Kidney epithelial cell (primary cell): ENCODE data around the gene IGHMBP2. TPM values are rescaled to one million over a fixed set of nuclear protein-coding genes. Genes with fewer than 3 reads are reported as not detected.

ENCODE experiments used
- DNase-seq: peaks from one replicate; pipeline ENCODE4 v3.0.0-alpha.2; 2010; ENCODE audit warnings: low read depth
- H3K27me3 ChIP-seq: 2 replicates; pipeline ENCODE4 v1.6.0; 2011; ENCODE audit warnings: low read length; ENCODE audit not compliant: control insufficient read depth, insufficient read depth
- H3K36me3 ChIP-seq: 2 replicates; pipeline ENCODE4 v1.5.1; 2011; ENCODE audit warnings: low read length; ENCODE audit not compliant: control insufficient read depth, insufficient read depth
- H3K4me3 ChIP-seq: 2 replicates; pipeline ENCODE4 v1.5.1; 2011; ENCODE audit warnings: low read depth, mild to moderate bottlenecking, control low read depth, low read length
- total RNA-seq: library from RNA; depleted of rRNA; stranded (reverse); fragments of >200 nt; gene quantifications from 2 replicates; pipeline ENCODE4 v1.2.3, GENCODE V29; 2015
- TF ChIP-seq, protein P1 (sequence below): IDR thresholded peaks from 2 replicates; pipeline ENCODE4 v1.5.1; 2011; ENCODE audit warnings: mild to moderate bottlenecking, moderate library complexity, low read length, control low read depth, inconsistent platforms; ENCODE audit not compliant: insufficient read depth, poor library complexity, severe bottlenecking

The IGHMBP2 gene
- total RNA-seq, 1 donor from 2014 or later, result 12.4 TPM

- DNase-seq, result no peak
- no peak overlapping the region for H3K4me3 ChIP-seq
- H3K36me3 ChIP-seq, result peaks cover 3% of the 10 kb centered on the region
- TF ChIP-seq, protein P1, sequence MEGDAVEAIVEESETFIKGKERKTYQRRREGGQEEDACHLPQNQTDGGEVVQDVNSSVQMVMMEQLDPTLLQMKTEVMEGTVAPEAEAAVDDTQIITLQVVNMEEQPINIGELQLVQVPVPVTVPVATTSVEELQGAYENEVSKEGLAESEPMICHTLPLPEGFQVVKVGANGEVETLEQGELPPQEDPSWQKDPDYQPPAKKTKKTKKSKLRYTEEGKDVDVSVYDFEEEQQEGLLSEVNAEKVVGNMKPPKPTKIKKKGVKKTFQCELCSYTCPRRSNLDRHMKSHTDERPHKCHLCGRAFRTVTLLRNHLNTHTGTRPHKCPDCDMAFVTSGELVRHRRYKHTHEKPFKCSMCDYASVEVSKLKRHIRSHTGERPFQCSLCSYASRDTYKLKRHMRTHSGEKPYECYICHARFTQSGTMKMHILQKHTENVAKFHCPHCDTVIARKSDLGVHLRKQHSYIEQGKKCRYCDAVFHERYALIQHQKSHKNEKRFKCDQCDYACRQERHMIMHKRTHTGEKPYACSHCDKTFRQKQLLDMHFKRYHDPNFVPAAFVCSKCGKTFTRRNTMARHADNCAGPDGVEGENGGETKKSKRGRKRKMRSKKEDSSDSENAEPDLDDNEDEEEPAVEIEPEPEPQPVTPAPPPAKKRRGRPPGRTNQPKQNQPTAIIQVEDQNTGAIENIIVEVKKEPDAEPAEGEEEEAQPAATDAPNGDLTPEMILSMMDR, result no peak
- H3K27me3 ChIP-seq, result no peaks in the 10 kb centered on the region
Measured at GRCh38 chr11:68913188-68913587, 9.5 kb downstream of the IGHMBP2 start.

- no peaks in the 10 kb centered on the region for H3K27me3 ChIP-seq
- H3K4me3 ChIP-seq, result no peak overlapping the region
- peaks cover 3% of the 10 kb centered on the region for H3K36me3 ChIP-seq
- DNase-seq, result no peak
- TF ChIP-seq, protein P1, result no peak
Measured at GRCh38 chr11:68914761-68915160, 11.1 kb downstream of the IGHMBP2 start.

GRCh38 chr11:68916439-68916838 is 12.7 kb downstream of the IGHMBP2 start:
- no peak overlapping the region for H3K4me3 ChIP-seq
- no peaks in the 10 kb centered on the region for H3K27me3 ChIP-seq
- H3K36me3 ChIP-seq, result no peaks in the 10 kb centered on the region
- no peak for DNase-seq
- TF ChIP-seq, protein P1, result no peak

GRCh38 chr11:68923614-68924013 is 19.9 kb downstream of the IGHMBP2 start:
- H3K4me3 ChIP-seq, result no peak overlapping the region
- TF ChIP-seq, protein P1, result no peak
- H3K27me3 ChIP-seq, result no peaks in the 10 kb centered on the region
- H3K36me3 ChIP-seq, result peaks cover 1% of the 10 kb centered on the region
- DNase-seq, result no peak

DNA sequence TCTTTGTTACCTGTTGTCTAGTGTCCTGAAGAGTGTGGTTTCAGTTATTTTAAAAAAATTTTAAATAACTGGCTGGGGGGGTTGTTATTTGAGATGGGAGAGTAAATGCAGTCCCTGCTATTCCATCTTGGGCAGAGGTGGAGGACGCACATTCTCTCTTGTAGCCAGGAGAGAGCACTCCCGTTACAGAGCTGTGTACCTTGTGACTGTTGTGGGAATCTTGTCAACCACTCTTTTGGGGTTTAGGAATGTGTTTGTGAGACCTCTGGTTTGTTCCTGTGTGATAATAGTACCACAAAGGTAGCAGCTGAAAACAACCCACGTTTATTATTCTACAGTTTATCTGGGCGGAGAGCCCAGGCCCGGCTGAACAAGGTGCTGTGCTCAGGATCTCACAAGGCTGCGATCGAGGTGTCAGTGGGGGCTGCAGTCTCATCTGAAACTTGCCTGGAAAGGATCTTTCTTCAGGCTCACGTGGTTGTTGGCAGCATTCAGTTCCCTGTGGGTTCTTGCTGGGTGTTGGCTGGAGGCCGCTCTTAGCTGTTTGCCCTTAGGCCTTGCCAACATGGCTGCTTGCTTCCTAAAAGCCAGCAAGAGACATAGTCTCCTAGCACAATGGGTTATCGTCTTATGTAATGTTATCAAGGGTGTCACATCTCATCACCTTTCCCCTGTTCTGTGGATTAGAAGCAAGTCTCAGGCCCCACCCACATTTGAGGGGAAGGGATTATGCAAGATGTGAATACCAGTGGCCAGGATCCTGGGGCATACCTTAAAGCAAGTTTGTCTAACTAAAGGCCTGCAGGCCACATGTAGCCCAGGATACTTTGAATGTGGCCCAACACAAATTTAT is 20.6 kb downstream of the IGHMBP2 start:
- DNase-seq, result no peak
- no peaks in the 10 kb centered on the region for H3K27me3 ChIP-seq
- TF ChIP-seq, protein P1, result no peak
- peaks cover 1% of the 10 kb centered on the region for H3K36me3 ChIP-seq
- H3K4me3 ChIP-seq, result no peak overlapping the region

DNA sequence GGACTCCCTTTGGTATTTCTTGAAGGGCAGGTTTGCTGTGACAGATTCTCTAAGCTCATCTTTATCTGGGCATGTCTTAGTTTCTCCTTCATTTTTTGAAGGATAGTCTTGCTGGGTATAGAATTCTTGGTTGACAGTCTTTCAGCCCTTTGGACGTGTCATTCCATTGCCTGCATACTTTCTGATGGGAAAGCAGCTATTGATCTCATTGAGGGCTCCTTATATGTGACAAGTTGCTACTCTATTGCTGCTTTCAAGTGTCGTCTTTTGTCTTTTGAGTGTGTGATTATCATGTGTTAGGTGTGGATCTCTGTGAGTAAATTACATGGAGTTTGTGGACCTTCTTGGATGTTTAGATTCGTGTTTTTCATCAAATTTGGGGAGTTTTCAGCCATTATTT is 21.9 kb downstream of the IGHMBP2 start:
- DNase-seq, result no peak
- H3K27me3 ChIP-seq, result no peaks in the 10 kb centered on the region
- H3K4me3 ChIP-seq, result no peak overlapping the region
- TF ChIP-seq, protein P1, result no peak
- peaks cover 1% of the 10 kb centered on the region for H3K36me3 ChIP-seq
